Small intestine (tissue), 7 donors: ENCODE results near the gene B9D2. TPM values are rescaled to one million over a fixed set of nuclear protein-coding genes. Genes with fewer than 3 reads are reported as not detected.

Source experiments
- DNase-seq, 2 donors: peaks; one replicate each; pipeline versions ENCODE4 v3.0.0 to v3.0.0-alpha.2; 2013
- FAIRE-seq: peaks from 2 replicates; lab custom pipeline; 2012; peaks lifted over from hg19 to GRCh38; lab: Jason Lieb, UNC
- H3K27ac ChIP-seq, 3 donors: one replicate each; pipeline ENCODE4 v1.5.1; 2013; ENCODE audit warnings: low read length in 2 of 3, mild to moderate bottlenecking in 2 of 3, control low read depth in 1 of 3, inconsistent platforms in 1 of 3, low read depth in 1 of 3, moderate library complexity in 1 of 3
- H3K27me3 ChIP-seq, 3 donors: one replicate each; pipeline ENCODE4 v1.6.1; 2013; ENCODE audit warnings: low read length in 3 of 3, inconsistent platforms in 1 of 3; ENCODE audit not compliant: control insufficient read depth in 3 of 3, insufficient read depth in 3 of 3
- H3K36me3 ChIP-seq, 3 donors: one replicate each; pipeline ENCODE4 v1.6.1; 2013; ENCODE audit warnings: low read length in 3 of 3, inconsistent platforms in 1 of 3, low read depth in 1 of 3, mild to moderate bottlenecking in 1 of 3, moderate library complexity in 1 of 3; ENCODE audit not compliant: control insufficient read depth in 3 of 3, insufficient read depth in 2 of 3
- H3K4me1 ChIP-seq, 3 donors: one replicate each; pipeline ENCODE4 v1.6.1; 2013; ENCODE audit warnings: low read length in 2 of 3, inconsistent platforms in 1 of 3, low read depth in 1 of 3, mild to moderate bottlenecking in 1 of 3, moderate library complexity in 1 of 3; ENCODE audit not compliant: control insufficient read depth in 3 of 3, insufficient read depth in 2 of 3
- H3K4me3 ChIP-seq, 3 donors: one replicate each; pipeline ENCODE4 v1.5.1; 2013; ENCODE audit warnings: low read length in 3 of 3, control low read depth in 1 of 3, inconsistent platforms in 1 of 3, low read depth in 1 of 3, mild to moderate bottlenecking in 1 of 3, moderate library complexity in 1 of 3
- H3K9me3 ChIP-seq, 2 donors: one replicate each; pipeline ENCODE4 v1.6.1; 2013; ENCODE audit warnings: low read depth in 1 of 2, low read length in 1 of 2; ENCODE audit not compliant: control insufficient read depth in 2 of 2, insufficient read depth in 1 of 2
- WGBS, 3 donors: extraction: QIAGEN DNeasy Blood & Tissue Kit; methylation state at CpG; one replicate each; pipeline ENCODE4 v1.1.7; 2013; 5-methylcytosine and 5-hydroxymethylcytosine counted together
- polyA plus RNA-seq, 4 donors: library from polyadenylated mRNA; stranded (reverse) in 3 of 4; unstranded in 1 of 4; fragments of 200-250 nt in 3 of 4; fragments of 120-200 nt in 1 of 4; gene quantifications; one replicate each; pipeline versions ENCODE4 v1.2.1 to v1.2.3, GENCODE V29; 2013
- donor health status: healthy with polysubstance abuse.
- donor health status: control.
- donor health status: control.
- donor health status: Bipolar disorder and iron deficiency.
- donor health status: healthy.

The B9D2 gene
- polyA plus RNA-seq, 4 donors, result 4.7 to 9.8 (median 5.9) TPM

DNA sequence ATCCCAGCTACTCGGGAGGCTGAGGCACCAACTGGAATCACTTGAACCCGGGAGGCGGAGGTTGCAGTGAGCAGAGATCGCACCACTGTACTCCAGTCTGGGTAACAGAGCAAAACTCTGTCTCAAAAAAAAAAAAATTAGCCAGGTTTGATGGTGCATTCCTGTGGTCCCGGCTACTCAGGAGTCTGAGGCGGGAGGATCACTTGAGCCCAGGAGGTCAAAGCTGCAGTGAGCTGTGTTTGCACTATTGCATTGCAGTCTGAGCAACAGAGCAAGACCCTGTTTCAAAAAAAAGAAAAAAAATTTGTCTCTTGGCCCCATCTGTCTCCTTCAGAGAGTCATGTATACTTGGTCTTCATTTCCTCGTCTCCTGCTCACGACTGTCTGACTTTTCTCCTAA is 52.3 kb downstream of the B9D2 start:
- peaks cover 0 to 22% (median 8%) of the 10 kb centered on the region in 3 donors for H3K4me1 ChIP-seq
- WGBS, 3 donors, result 89 to 92% (median 92%) methylated on average over 8 of the region's 8 CpGs
- FAIRE-seq, result no peak

DNA sequence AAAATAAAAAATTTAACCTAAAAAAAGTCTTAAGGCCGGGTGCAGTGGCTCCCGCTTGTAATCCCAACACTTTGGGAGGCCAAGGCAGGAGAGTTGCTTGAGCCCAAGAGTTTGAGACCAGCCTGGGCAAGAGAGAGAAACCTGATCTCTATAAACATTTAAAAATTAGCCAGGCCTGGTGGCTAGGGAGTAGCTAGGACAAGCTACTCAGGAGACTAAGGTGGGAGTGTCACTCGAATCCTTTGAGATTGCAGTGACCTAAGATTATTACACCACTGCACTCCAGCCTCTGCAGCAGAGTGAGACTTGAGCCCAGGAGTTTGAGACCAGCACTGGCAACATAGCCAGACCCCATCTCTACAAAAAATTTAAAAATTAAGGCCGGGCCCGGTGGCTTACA is 52.9 kb downstream of the B9D2 start:
- DNase-seq, result no peak
- peak overlapping the region in 1 of 3 donors; percentile 69 for H3K4me3 ChIP-seq
- 38 to 54% (median 53%) methylated on average over 5 of the region's 5 CpGs for WGBS, 3 donors
- FAIRE-seq, result no peak
- H3K36me3 ChIP-seq, result peaks cover 9 to 54% (median 11%) of the 10 kb centered on the region in 3 donors
- peak overlapping the region in 2 of 3 donors; percentile 92 to 97 for H3K27ac ChIP-seq
- no peaks in the 10 kb centered on the region for H3K27me3 ChIP-seq
- no peaks in the 10 kb centered on the region for H3K9me3 ChIP-seq
- H3K4me1 ChIP-seq, result peaks cover 0 to 22% (median 8%) of the 10 kb centered on the region in 3 donors

More for the DNA sequence above, 52.3 kb downstream of the B9D2 start:
- H3K27me3 ChIP-seq, result no peaks in the 10 kb centered on the region
- no peak overlapping the region for H3K4me3 ChIP-seq
- DNase-seq, result no peak
- H3K36me3 ChIP-seq, result peaks cover 6 to 54% (median 11%) of the 10 kb centered on the region in 3 donors
- H3K27ac ChIP-seq, result no peak overlapping the region
- H3K9me3 ChIP-seq, result no peaks in the 10 kb centered on the region

DNA sequence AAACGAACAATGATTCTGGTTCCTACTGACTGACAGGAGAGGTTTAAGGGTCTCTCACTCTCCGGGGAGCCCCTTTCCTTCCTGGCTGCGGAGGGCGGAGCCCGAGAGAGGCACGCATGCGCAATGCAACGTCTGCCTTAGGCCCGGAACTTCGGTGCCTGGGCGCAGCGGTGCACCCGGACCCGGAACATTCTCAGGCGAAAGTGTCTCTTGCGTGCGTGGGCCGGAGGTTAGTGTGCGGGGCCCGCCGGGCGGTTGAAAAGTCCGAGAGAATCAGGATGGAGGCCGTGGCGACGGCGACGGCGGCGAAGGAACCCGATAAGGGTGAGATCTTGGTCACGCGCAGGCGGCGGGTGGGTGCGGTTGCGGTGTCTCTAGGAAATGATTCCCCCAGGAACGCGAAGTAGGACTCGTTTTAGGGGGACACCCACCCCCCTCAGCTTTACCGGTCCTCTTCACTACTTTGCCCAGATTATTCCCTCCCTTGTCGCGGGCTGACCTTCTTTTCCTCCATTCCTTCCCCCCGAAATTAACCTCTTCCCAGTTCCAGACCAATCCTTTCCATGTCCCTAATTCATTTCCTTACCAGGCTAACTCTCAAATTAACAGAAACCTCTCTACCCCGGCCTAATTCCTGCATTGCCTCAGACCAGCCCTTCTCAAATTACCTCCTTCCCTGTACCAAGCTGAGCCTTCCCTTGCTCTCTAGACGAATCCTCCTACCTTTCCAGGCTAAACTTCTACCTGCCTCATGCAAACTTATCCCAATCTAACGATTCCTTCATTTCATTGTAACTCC is 53.7 kb downstream of the B9D2 start, which contains the start of gene CCDC97:
Gene CCDC97 (plus strand): TSS at position 140 of the 799 bp plus-strand sequence. CDS start 139 bp downstream, at position 279.
- H3K4me3 ChIP-seq, result peak within 1 kb of the TSS; percentile 69 to 77 (median 69)
- peak within 1 kb of the TSS; percentile 92 to 97 (median 94) for H3K27ac ChIP-seq
- H3K36me3 ChIP-seq, result peaks cover 16 to 54% (median 16%) of the 10 kb centered on the region in 3 donors
- H3K4me1 ChIP-seq, result peaks cover 0 to 22% (median 8%) of the 10 kb centered on the region in 3 donors
- H3K27me3 ChIP-seq, result no peaks in the 10 kb centered on the region
- DNase-seq, result peak; percentile 88 to 96
- 0 to 1% (median 0%) methylated on average over 41 to 47 of the region's 47 CpGs for WGBS, 3 donors
- no peaks in the 10 kb centered on the region for H3K9me3 ChIP-seq
- FAIRE-seq, result no peak

DNA sequence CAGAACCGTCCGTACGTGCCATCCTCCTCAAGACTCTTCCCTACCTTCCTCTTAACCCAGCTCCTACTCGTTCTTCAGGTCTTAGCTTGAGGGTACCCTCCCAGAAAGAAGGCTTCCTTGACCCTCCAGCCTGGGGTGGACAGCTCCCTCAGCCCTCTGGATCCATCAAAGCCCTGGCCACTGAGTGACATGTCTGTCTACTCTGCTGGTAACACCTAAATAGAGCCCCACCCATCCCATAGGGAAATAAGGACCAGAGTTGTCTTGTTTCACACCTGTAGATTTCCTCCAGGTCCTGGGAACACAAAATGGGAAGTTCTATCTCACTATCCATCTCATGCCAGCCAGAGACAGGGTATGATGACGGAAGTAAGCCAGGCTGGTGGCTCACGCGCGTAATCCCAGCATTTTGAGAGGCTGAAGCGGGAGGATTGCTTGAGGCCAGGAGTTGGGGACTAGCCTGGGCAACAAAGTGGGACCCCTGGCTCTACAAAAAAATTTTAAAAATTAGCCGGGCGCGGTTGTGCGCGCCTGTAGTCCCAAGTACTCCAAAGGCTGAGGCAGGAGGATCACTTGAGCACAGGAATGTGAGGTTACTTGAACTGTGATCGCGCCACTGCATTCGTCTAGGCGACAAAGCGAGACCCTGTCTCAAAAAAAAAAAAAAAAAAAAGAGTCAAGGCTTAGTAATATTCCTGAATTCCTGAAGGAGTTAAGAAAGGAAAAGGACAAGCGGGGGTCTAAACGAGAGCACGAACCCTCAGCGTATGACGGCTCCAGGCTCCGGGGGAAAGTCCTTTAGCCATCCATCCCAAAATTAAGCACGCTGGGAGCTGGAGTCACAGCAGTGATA is 54.5 kb downstream of the B9D2 start:
- peak in 1 of 2 donors; percentile 47 for DNase-seq
- FAIRE-seq, result no peak
- whole genome bisulfite sequencing, 3 donors, result 4 to 8% (median 7%) methylated on average over 26 of the region's 26 CpGs
- peak overlapping the region; percentile 92 to 97 (median 94) for H3K27ac ChIP-seq
- peaks cover 0 to 22% (median 8%) of the 10 kb centered on the region in 3 donors for H3K4me1 ChIP-seq
- no peaks in the 10 kb centered on the region for H3K27me3 ChIP-seq
- H3K36me3 ChIP-seq, result peaks cover 17 to 54% (median 22%) of the 10 kb centered on the region in 3 donors
- no peaks in the 10 kb centered on the region for H3K9me3 ChIP-seq
- peak overlapping the region; percentile 69 to 77 (median 69) for H3K4me3 ChIP-seq

DNA sequence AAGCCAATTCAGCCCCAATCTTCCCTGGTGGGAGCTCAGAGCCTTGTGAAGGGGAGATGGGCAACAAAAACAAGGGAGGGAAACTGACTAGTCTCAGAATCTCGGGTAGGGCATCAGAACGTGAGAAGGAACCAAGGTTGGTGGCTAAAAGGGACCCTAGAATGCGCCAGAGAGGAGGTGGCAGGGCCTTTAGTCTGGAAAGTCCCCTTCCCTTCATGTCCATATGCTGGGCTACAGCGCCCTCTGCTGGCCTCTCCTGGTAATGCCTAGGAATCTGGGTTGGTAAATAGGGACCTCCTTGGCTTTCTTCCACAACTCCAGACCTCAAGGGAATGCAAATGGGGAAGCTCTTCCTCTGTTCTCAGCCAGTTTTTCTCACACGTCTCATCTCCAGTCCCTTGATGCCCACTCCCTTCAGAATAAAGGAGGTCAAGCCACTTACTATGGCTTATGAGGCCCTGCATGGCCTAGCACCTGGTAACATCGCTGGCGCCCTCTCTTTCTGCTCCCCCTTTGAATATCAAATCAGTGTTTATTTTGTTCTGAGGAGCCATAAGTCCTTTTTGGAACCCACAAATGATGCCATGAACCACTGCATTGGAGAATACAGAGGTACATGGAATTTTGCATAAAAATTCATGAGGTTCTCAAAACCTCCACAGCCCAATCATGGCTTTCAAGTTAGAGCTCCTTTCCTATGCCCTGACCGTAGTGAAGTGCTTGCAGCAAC is 55.3 kb downstream of the B9D2 start:
- Histone ChIP-seq H3K36me3 (peaks cover 21 to 55% (median 28%) of the 10 kb centered on the region in 3 donors), H3K9me3 (no peaks in the 10 kb centered on the region), H3K4me3 (peak overlapping the region in 2 of 3 donors; percentile 69 to 77), H3K27ac (peak overlapping the region; percentile 92 to 97 (median 94)), H3K4me1 (peaks cover 0 to 22% (median 8%) of the 10 kb centered on the region in 3 donors), H3K27me3 (no peaks in the 10 kb centered on the region)
- DNase-seq (peak; percentile 88 to 94), FAIRE-seq (no peak)
- WGBS, 3 donors, result 19 to 22% (median 20%) methylated on average over 8 of the region's 8 CpGs

GRCh38 chr19:41307954-41308449 is 55.9 kb downstream of the B9D2 start:
- no peak overlapping the region for H3K4me3 ChIP-seq
- WGBS, 3 donors, result 41 to 44% (median 43%) methylated on average over 4 of the region's 4 CpGs
- peaks cover 16 to 55% (median 24%) of the 10 kb centered on the region in 3 donors for H3K36me3 ChIP-seq
- peaks cover 0 to 22% (median 8%) of the 10 kb centered on the region in 3 donors for H3K4me1 ChIP-seq
- H3K27me3 ChIP-seq, result no peaks in the 10 kb centered on the region
- no peaks in the 10 kb centered on the region for H3K9me3 ChIP-seq
- H3K27ac ChIP-seq, result peak overlapping the region; percentile 71 to 97 (median 81)
- FAIRE-seq (no peak), DNase-seq (no peak)

DNA sequence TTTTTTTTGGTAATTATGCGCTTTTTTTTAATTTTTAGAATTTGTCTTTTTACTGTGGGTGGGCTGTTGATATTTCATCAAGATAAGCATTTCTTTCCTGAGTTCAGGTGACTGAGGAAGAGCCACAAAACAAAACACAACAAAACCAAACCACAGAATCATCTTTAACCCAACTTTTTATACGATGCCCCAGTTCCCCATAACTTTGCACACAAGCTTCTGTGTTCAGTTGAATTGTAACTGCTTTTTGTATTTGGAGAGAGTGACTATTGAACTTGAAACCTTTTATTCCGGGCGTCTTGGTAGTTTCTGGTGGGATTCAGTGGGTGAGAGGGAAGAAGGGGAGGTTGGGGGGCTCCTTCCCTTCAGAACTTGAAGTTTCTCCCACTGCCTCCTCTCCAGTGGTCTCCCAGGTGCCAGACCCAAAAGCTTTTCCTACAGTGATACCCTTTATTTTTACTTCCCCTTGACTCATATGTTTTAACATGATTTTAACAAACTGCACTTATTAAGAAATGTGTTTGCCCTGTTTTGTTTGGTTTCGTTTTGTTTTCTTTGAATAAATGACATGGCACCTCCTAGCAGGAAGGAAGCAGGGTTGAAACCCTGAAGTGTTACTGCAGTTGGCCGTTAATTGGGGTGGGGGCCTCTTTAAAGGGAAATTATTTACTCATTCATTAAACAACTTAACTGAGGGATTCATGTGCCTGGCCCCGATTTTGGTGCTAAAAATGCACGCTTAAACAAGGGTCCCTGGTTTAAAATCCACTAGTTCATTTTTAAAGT is 56.7 kb downstream of the B9D2 start:
- Histone ChIP-seq H3K36me3 (peaks cover 19 to 55% (median 24%) of the 10 kb centered on the region in 3 donors), H3K4me3 (no peak overlapping the region), H3K27me3 (no peaks in the 10 kb centered on the region), H3K27ac (peak overlapping the region; percentile 71 to 97 (median 81)), H3K4me1 (peaks cover 0 to 22% (median 8%) of the 10 kb centered on the region in 3 donors), H3K9me3 (no peaks in the 10 kb centered on the region)
- FAIRE-seq (no peak), DNase-seq (no peak)
- 47 to 68% (median 54%) methylated on average over 8 of the region's 8 CpGs for WGBS, 3 donors
